Parathyroid adenoma (tissue), 2 donors: Measurements from ENCODE around the gene UNC80.

Experiments used
- H2AFZ ChIP-seq: fragments of 300-600 bp; sonication (generic); one replicate; pipeline ENCODE4 v1.7.0; 2017; ENCODE audit warnings: antibody characterized with exemption, mild to moderate bottlenecking
- H3K27ac ChIP-seq: fragments of 300-600 bp; sonication (generic); one replicate; pipeline ENCODE4 v1.7.0; 2017
- H3K27me3 ChIP-seq: fragments of 300-600 bp; sonication (generic); one replicate; pipeline ENCODE4 v1.7.0; 2017; ENCODE audit warnings: low read length; ENCODE audit not compliant: control insufficient read depth, insufficient read depth
- H3K36me3 ChIP-seq: fragments of 300-600 bp; sonication (generic); one replicate; pipeline ENCODE4 v1.7.0; 2017; ENCODE audit warnings: low read length; ENCODE audit not compliant: control insufficient read depth, insufficient read depth
- H3K4me1 ChIP-seq: fragments of 300-600 bp; sonication (generic); one replicate; pipeline ENCODE4 v1.7.0; 2017; ENCODE audit warnings: control low read depth
- H3K4me2 ChIP-seq: fragments of 300-600 bp; sonication (generic); one replicate; pipeline ENCODE4 v1.7.0; 2017; ENCODE audit warnings: low read length
- H3K4me3 ChIP-seq: fragments of 300-600 bp; sonication (generic); one replicate; pipeline ENCODE4 v1.7.0; 2017; ENCODE audit warnings: low read depth, low read length
- H3K79me2 ChIP-seq: fragments of 300-600 bp; sonication (generic); one replicate; pipeline ENCODE4 v1.7.0; 2017; ENCODE audit warnings: control low read depth
- H3K9ac ChIP-seq: fragments of 300-600 bp; sonication (generic); one replicate; pipeline ENCODE4 v1.7.0; 2017; ENCODE audit warnings: mild to moderate bottlenecking
- H3K9me3 ChIP-seq: fragments of 300-600 bp; sonication (generic); one replicate; pipeline ENCODE4 v1.7.0; 2017; ENCODE audit warnings: low read length; ENCODE audit not compliant: control insufficient read depth
- CTCF ChIP-seq: fragments of 300-600 bp; sonication (generic); IDR thresholded peaks from one replicate; pipeline ENCODE4 v1.7.0; 2017; ENCODE audit warnings: antibody characterized with exemption, mild to moderate bottlenecking
- donor health status: primary hyperparathyroidism.

UNC80 gene

GRCh38 chr2:209946539-209946938 lies 174.9 kb downstream of the UNC80 start:
- Histone ChIP-seq H3K79me2 (no peaks in the 10 kb centered on the region), H3K4me1 (no peaks in the 10 kb centered on the region), H3K4me3 (no peak overlapping the region), H3K4me2 (no peak overlapping the region), H3K9ac (no peak overlapping the region), H3K36me3 (no peaks in the 10 kb centered on the region), H3K27ac (no peak overlapping the region), H3K9me3 (no peaks in the 10 kb centered on the region), H2AFZ (no peak overlapping the region), H3K27me3 (no peaks in the 10 kb centered on the region)
- TF ChIP-seq CTCF: no peak

- H3K9ac ChIP-seq: no peak overlapping the region
- no peaks in the 10 kb centered on the region for H3K36me3 ChIP-seq
- H3K4me1 ChIP-seq: peaks cover 4% of the 10 kb centered on the region
- H3K9me3 ChIP-seq: no peaks in the 10 kb centered on the region
- H3K4me2 ChIP-seq: no peak overlapping the region
- H3K4me3 ChIP-seq: no peak overlapping the region
- H3K27ac ChIP-seq: no peak overlapping the region
- no peak for TF ChIP-seq CTCF
- no peak overlapping the region for H2AFZ ChIP-seq
- no peaks in the 10 kb centered on the region for H3K79me2 ChIP-seq
- H3K27me3 ChIP-seq: no peaks in the 10 kb centered on the region
Measured at GRCh38 chr2:209956271-209956670, 184.6 kb downstream of the UNC80 start.

- H3K9me3 ChIP-seq: no peaks in the 10 kb centered on the region
- peaks cover 4% of the 10 kb centered on the region for H3K4me1 ChIP-seq
- no peak for TF ChIP-seq CTCF
- H3K27me3 ChIP-seq: no peaks in the 10 kb centered on the region
- no peaks in the 10 kb centered on the region for H3K36me3 ChIP-seq
- H3K4me3 ChIP-seq: no peak overlapping the region
- no peaks in the 10 kb centered on the region for H3K79me2 ChIP-seq
- H3K4me2 ChIP-seq: no peak overlapping the region
- H3K27ac ChIP-seq: no peak overlapping the region
- no peak overlapping the region for H2AFZ ChIP-seq
- no peak overlapping the region for H3K9ac ChIP-seq
Measured at GRCh38 chr2:209958016-209958415, 186.4 kb downstream of the UNC80 start.

- no peak overlapping the region for H3K9ac ChIP-seq
- H2AFZ ChIP-seq: no peak overlapping the region
- H3K79me2 ChIP-seq: no peaks in the 10 kb centered on the region
- no peaks in the 10 kb centered on the region for H3K27me3 ChIP-seq
- H3K4me1 ChIP-seq: peaks cover 4% of the 10 kb centered on the region
- H3K9me3 ChIP-seq: no peaks in the 10 kb centered on the region
- no peak overlapping the region for H3K27ac ChIP-seq
- no peak overlapping the region for H3K4me3 ChIP-seq
- H3K36me3 ChIP-seq: no peaks in the 10 kb centered on the region
- TF ChIP-seq CTCF: no peak
- no peak overlapping the region for H3K4me2 ChIP-seq
Measured at GRCh38 chr2:209960045-209960444, 188.4 kb downstream of the UNC80 start.
